GM06990 (cell line): Measurements from ENCODE around the gene PROC.
A peak's percentile ranks its signal among the peaks of the same experiment; 100 is the strongest.

Experiments used
- DNase-seq: peaks from one replicate; pipeline ENCODE4 v3.0.0-alpha.2; 2011; ENCODE audit not compliant: insufficient read length; ENCODE audit errors: extremely low read depth
- H3K27me3 ChIP-seq: replicated peaks from 2 replicates; pipeline ENCODE4 v1.6.0; 2011; ENCODE audit warnings: low read length; ENCODE audit not compliant: control insufficient read depth, insufficient read depth
- H3K36me3 ChIP-seq: 2 replicates; pipeline ENCODE4 v1.5.1; 2011; ENCODE audit warnings: low read length; ENCODE audit not compliant: control insufficient read depth, insufficient read depth
- H3K4me3 ChIP-seq: replicated peaks from 2 replicates; pipeline ENCODE4 v1.5.1; 2011; ENCODE audit warnings: low read depth, mild to moderate bottlenecking, control low read depth, low read length
- TF ChIP-seq, protein P1 (sequence below): IDR thresholded peaks from 2 replicates; pipeline ENCODE4 v1.5.1; 2011; ENCODE audit warnings: low read length, control low read depth, mild to moderate bottlenecking, inconsistent platforms; ENCODE audit not compliant: insufficient read depth, poor library complexity, severe bottlenecking

The PROC gene

DNA sequence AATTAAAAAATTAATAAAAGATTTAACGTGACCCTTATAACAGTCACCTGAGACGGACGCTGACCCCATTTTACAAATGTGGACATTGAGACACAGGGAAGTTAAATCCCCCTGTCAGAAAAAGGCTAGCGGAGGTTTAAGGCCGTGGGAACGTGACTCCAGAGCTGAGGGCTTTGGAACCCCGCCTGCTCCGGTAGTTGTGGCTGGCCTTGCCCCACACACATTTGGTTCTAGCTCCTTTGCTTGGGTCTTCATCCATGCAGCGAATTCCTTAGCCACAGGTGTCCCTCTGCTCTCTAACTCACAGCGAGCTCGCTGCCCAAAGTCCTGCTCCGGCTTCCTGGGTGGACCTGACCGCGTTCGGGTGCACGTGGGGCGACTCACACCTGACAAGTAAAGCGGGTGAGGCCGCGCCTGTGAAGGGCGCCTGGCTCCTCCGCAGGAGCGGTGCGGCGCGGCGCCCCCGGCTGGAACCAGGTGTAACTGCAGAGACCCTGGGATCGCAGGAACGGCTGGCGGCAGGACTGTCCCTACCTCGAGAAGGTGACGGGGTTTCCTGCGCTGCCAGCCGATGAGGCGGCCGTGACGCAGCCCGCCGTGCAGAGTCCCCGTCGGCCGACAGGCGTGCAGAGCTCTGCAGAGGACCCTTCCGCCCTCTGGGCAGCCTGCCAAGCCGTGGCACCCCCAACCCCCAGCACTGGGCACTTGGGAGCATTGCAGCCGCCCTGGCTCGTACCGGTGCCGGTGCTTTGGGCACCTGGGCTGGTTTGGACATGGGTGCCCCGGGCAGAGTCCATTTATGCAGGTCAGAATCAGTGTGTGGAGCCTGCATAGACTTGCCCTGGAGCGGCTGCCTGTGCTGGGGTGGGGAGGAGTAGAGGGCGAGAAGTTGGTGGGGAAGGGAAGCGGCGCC lies 2.4 kb upstream of the PROC start:
- H3K4me3 ChIP-seq: peak overlapping the region; percentile 52
- peak; percentile 79 for DNase-seq
- H3K36me3 ChIP-seq: no peaks in the 10 kb centered on the region
- H3K27me3 ChIP-seq: no peaks in the 10 kb centered on the region
- TF ChIP-seq, protein P1, sequence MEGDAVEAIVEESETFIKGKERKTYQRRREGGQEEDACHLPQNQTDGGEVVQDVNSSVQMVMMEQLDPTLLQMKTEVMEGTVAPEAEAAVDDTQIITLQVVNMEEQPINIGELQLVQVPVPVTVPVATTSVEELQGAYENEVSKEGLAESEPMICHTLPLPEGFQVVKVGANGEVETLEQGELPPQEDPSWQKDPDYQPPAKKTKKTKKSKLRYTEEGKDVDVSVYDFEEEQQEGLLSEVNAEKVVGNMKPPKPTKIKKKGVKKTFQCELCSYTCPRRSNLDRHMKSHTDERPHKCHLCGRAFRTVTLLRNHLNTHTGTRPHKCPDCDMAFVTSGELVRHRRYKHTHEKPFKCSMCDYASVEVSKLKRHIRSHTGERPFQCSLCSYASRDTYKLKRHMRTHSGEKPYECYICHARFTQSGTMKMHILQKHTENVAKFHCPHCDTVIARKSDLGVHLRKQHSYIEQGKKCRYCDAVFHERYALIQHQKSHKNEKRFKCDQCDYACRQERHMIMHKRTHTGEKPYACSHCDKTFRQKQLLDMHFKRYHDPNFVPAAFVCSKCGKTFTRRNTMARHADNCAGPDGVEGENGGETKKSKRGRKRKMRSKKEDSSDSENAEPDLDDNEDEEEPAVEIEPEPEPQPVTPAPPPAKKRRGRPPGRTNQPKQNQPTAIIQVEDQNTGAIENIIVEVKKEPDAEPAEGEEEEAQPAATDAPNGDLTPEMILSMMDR: peak; percentile 74

- H3K27me3 ChIP-seq: no peaks in the 10 kb centered on the region
- peak overlapping the region; percentile 52 for H3K4me3 ChIP-seq
- no peaks in the 10 kb centered on the region for H3K36me3 ChIP-seq
- TF ChIP-seq, protein P1: no peak
- no peak for DNase-seq
Observed at GRCh38 chr2:127416506-127417001, 1.7 kb upstream of the PROC start.

- Histone ChIP-seq H3K27me3 (peaks cover 1% of the 10 kb centered on the region; the same call in 1 of the 2 replicates), H3K4me3 (no peak overlapping the region)
- TF ChIP-seq, protein P1: no peak
Observed at GRCh38 chr2:127417406-127417805, 821 bp upstream of the PROC start.

GRCh38 chr2:127419112-127419430 lies 844 bp downstream of the PROC start:
- Histone ChIP-seq H3K4me3 (no peak overlapping the region), H3K36me3 (no peaks in the 10 kb centered on the region), H3K27me3 (peaks cover 2% of the 10 kb centered on the region; the same call in 1 of the 2 replicates)
- TF ChIP-seq, protein P1: no peak
- no peak for DNase-seq

More at GRCh38 chr2:127417406-127417805, 821 bp upstream of the PROC start:
- no peaks in the 10 kb centered on the region for H3K36me3 ChIP-seq
- no peak for DNase-seq

DNA sequence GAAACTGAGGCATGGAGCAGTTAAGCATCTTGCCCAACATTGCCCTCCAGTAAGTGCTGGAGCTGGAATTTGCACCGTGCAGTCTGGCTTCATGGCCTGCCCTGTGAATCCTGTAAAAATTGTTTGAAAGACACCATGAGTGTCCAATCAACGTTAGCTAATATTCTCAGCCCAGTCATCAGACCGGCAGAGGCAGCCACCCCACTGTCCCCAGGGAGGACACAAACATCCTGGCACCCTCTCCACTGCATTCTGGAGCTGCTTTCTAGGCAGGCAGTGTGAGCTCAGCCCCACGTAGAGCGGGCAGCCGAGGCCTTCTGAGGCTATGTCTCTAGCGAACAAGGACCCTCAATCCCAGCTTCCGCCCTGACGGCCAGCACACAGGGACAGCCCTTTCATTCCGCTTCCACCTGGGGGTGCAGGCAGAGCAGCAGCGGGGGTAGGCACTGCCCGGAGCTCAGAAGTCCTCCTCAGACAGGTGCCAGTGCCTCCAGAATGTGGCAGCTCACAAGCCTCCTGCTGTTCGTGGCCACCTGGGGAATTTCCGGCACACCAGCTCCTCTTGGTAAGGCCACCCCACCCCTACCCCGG lies 1.3 kb downstream of the PROC start:
- peaks cover 2% of the 10 kb centered on the region; the same call in 1 of the 2 replicates for H3K27me3 ChIP-seq
- no peak for DNase-seq
- H3K4me3 ChIP-seq: no peak overlapping the region
- TF ChIP-seq, protein P1: no peak
- H3K36me3 ChIP-seq: no peaks in the 10 kb centered on the region
